GM19397 (cell line): ENCODE measurements around the gene NRTN.
"Not testable (repeated sequence)": the region's sequence is repeated elsewhere in the genome, so short reads cannot be mapped to it uniquely, and the experiment has no call there.

Experiments used
- ATAC-seq: cut with Tn5 transposase; IDR thresholded peaks from one replicate; pipeline ENCODE4 v1.9.1; 2021; ENCODE audit warnings: mild to moderate bottlenecking, moderate library complexity; ENCODE audit not compliant: unreplicated experiment

Gene NRTN

GRCh38 chr19:5832527-5833216 lies 27.8 kb downstream of the NRTN start:
- ATAC-seq = no peak

GRCh38 chr19:5837761-5838352 lies 33.0 kb downstream of the NRTN start:
- ATAC-seq = no peak

- ATAC-seq = no peak
Measured at GRCh38 chr19:5838353-5839064, 33.6 kb downstream of the NRTN start.

GRCh38 chr19:5839065-5840017 lies 34.5 kb downstream of the NRTN start, which contains the start of gene FUT6:
Gene FUT6 (minus strand): TSS chr19:5839702. CDS start chr19:5832567, 7,135 bp downstream.
- ATAC-seq = no peak

- not testable (repeated sequence) for ATAC-seq
Measured at GRCh38 chr19:5841735-5842111, 36.9 kb downstream of the NRTN start.

- no peak for ATAC-seq
Measured at GRCh38 chr19:5843295-5843927, 38.5 kb downstream of the NRTN start.

- ATAC-seq = no peak
Measured at GRCh38 chr19:5844456-5845433, 39.9 kb downstream of the NRTN start.

- not testable (repeated sequence) for ATAC-seq
Measured at GRCh38 chr19:5847846-5848245, 43.0 kb downstream of the NRTN start.

- not testable (repeated sequence) for ATAC-seq
Measured at GRCh38 chr19:5848621-5849020, 43.8 kb downstream of the NRTN start.

GRCh38 chr19:5850189-5850588 lies 45.3 kb downstream of the NRTN start:
- no peak for ATAC-seq

- ATAC-seq = no peak
Measured at GRCh38 chr19:5850743-5851293, 46.0 kb downstream of the NRTN start.

GRCh38 chr19:5851302-5851701 lies 46.4 kb downstream of the NRTN start, which contains the start of gene FUT3:
Gene FUT3 (minus strand): TSS chr19:5851449.
- ATAC-seq = no peak

GRCh38 chr19:5854121-5854520 lies 49.3 kb downstream of the NRTN start:
- not testable (repeated sequence) for ATAC-seq

GRCh38 chr19:5855151-5855550 lies 50.3 kb downstream of the NRTN start:
- ATAC-seq = not testable (repeated sequence)

GRCh38 chr19:5857203-5858081 lies 52.6 kb downstream of the NRTN start:
- ATAC-seq = no peak

GRCh38 chr19:5863030-5863665 lies 58.3 kb downstream of the NRTN start:
- no peak for ATAC-seq

- no peak for ATAC-seq
Measured at GRCh38 chr19:5864013-5864720, 59.3 kb downstream of the NRTN start.
